Measurements from ENCODE around the gene METTL1.

GRCh38 chr12:57718641-57719528 is 53.0 kb downstream of the METTL1 start:
- TF ChIP-seq, protein P1, sequence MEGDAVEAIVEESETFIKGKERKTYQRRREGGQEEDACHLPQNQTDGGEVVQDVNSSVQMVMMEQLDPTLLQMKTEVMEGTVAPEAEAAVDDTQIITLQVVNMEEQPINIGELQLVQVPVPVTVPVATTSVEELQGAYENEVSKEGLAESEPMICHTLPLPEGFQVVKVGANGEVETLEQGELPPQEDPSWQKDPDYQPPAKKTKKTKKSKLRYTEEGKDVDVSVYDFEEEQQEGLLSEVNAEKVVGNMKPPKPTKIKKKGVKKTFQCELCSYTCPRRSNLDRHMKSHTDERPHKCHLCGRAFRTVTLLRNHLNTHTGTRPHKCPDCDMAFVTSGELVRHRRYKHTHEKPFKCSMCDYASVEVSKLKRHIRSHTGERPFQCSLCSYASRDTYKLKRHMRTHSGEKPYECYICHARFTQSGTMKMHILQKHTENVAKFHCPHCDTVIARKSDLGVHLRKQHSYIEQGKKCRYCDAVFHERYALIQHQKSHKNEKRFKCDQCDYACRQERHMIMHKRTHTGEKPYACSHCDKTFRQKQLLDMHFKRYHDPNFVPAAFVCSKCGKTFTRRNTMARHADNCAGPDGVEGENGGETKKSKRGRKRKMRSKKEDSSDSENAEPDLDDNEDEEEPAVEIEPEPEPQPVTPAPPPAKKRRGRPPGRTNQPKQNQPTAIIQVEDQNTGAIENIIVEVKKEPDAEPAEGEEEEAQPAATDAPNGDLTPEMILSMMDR (IDR thresholded peaks at IDR 0.05), result no peak
- no peak for TF ChIP-seq POLR2A (IDR thresholded peaks at IDR 0.05)

Data from heart left ventricle (tissue), 13 donors.